ENCODE measurements around the gene LIN7A.

LIN7A gene

GRCh38 chr12:80958162-80958561 is 20.4 kb upstream of the LIN7A start:
- no peak for TF ChIP-seq CTCF (conservative IDR thresholded peaks at IDR 0.05; ENCODE audit: low read depth, low read length)
- Histone ChIP-seq H4K20me1 (ENCODE audit: insufficient read depth) (no peaks in the 10 kb centered on the region), H3K27me3 (ENCODE audit: insufficient read depth, low read depth) (no peaks in the 10 kb centered on the region), H3K4me1 (ENCODE audit: low read depth, poor library complexity, severe bottlenecking) (no peaks in the 10 kb centered on the region), H3K79me2 (ENCODE audit: insufficient read depth, low read depth) (no peaks in the 10 kb centered on the region), H3K9ac (no peak overlapping the region), H2AFZ (ENCODE audit: low read depth) (no peak overlapping the region), H3K27ac (no peak overlapping the region), H3K4me3 (IDR thresholded peaks at IDR 0.05; ENCODE audit: insufficient read depth, low read depth, low read length) (no peak overlapping the region), H3K36me3 (ENCODE audit: insufficient read depth) (no peaks in the 10 kb centered on the region), H3K4me2 (no peak overlapping the region)

GRCh38 chr12:80954857-80955520 is 17.3 kb upstream of the LIN7A start:
- Histone ChIP-seq H3K4me2 (no peak overlapping the region), H3K27ac (no peak overlapping the region), H3K9ac (no peak overlapping the region), H3K79me2 (ENCODE audit: insufficient read depth, low read depth) (no peaks in the 10 kb centered on the region), H2AFZ (ENCODE audit: low read depth) (no peak overlapping the region), H3K4me3 (IDR thresholded peaks at IDR 0.05; ENCODE audit: insufficient read depth, low read depth, low read length) (no peak overlapping the region), H3K36me3 (ENCODE audit: insufficient read depth) (no peaks in the 10 kb centered on the region), H4K20me1 (ENCODE audit: insufficient read depth) (no peaks in the 10 kb centered on the region), H3K27me3 (ENCODE audit: insufficient read depth, low read depth) (no peaks in the 10 kb centered on the region), H3K4me1 (ENCODE audit: low read depth, poor library complexity, severe bottlenecking) (no peaks in the 10 kb centered on the region)
- no peak for TF ChIP-seq CTCF (conservative IDR thresholded peaks at IDR 0.05; ENCODE audit: low read depth, low read length)

- Histone ChIP-seq H3K27me3 (ENCODE audit: insufficient read depth, low read depth) (no peaks in the 10 kb centered on the region), H4K20me1 (ENCODE audit: insufficient read depth) (no peaks in the 10 kb centered on the region), H3K4me3 (IDR thresholded peaks at IDR 0.05; ENCODE audit: insufficient read depth, low read depth, low read length) (no peak overlapping the region), H3K79me2 (ENCODE audit: insufficient read depth, low read depth) (no peaks in the 10 kb centered on the region), H3K9ac (no peak overlapping the region), H3K36me3 (ENCODE audit: insufficient read depth) (no peaks in the 10 kb centered on the region), H3K4me2 (no peak overlapping the region), H3K27ac (no peak overlapping the region), H2AFZ (ENCODE audit: low read depth) (no peak overlapping the region), H3K4me1 (ENCODE audit: low read depth, poor library complexity, severe bottlenecking) (no peaks in the 10 kb centered on the region)
- TF ChIP-seq CTCF (conservative IDR thresholded peaks at IDR 0.05; ENCODE audit: low read depth, low read length) = no peak
These were observed 14.7 kb upstream of the LIN7A start for GRCh38 chr12:80952443-80952842.

- no peak overlapping the region for H3K4me2 ChIP-seq
- H3K36me3 ChIP-seq (ENCODE audit: insufficient read depth) = no peaks in the 10 kb centered on the region
- no peak overlapping the region for H2AFZ ChIP-seq (ENCODE audit: low read depth)
- TF ChIP-seq CTCF (conservative IDR thresholded peaks at IDR 0.05; ENCODE audit: low read depth, low read length) = no peak; the same call in 1 of the 2 replicates
- H3K79me2 ChIP-seq (ENCODE audit: insufficient read depth, low read depth) = no peaks in the 10 kb centered on the region
- H3K27me3 ChIP-seq (ENCODE audit: insufficient read depth, low read depth) = no peaks in the 10 kb centered on the region
- no peak overlapping the region for H3K4me3 ChIP-seq (IDR thresholded peaks at IDR 0.05; ENCODE audit: insufficient read depth, low read depth, low read length)
- H4K20me1 ChIP-seq (ENCODE audit: insufficient read depth) = no peaks in the 10 kb centered on the region
- H3K9ac ChIP-seq = no peak overlapping the region
- no peak overlapping the region for H3K27ac ChIP-seq
- no peaks in the 10 kb centered on the region for H3K4me1 ChIP-seq (ENCODE audit: low read depth, poor library complexity, severe bottlenecking)
These were observed 8.9 kb upstream of the LIN7A start for GRCh38 chr12:80946591-80946990.
